HepG2 (cell line): ENCODE measurements around the gene ERMARD. TPM values are rescaled to one million over a fixed set of nuclear protein-coding genes. Genes with fewer than 3 reads are reported as not detected.

ENCODE experiments used
- ADNP ChIP-seq: sonication (generic); formaldehyde crosslinking; IDR thresholded peaks from 2 replicates; pipeline ENCODE4 v1.4.0; 2020; ENCODE audit warnings: missing genetic modification reagents
- EEA1 ChIP-seq: sonication (generic); formaldehyde crosslinking; IDR thresholded peaks from 2 replicates; pipeline ENCODE4 v1.5.1; 2020; ENCODE audit warnings: mild to moderate bottlenecking, missing genetic modification reagents, borderline replicate concordance
- FOXO1 ChIP-seq: sonication (generic); formaldehyde crosslinking; IDR thresholded peaks from 2 replicates; pipeline ENCODE4 v1.4.0; 2020; ENCODE audit warnings: missing genetic modification reagents
- HOMEZ ChIP-seq: IDR thresholded peaks from 2 replicates; pipeline ENCODE4 v1.6.1; 2016; ENCODE audit warnings: low read depth
- MAFG ChIP-seq: sonication (generic); formaldehyde crosslinking; IDR thresholded peaks from 2 replicates; pipeline ENCODE4 v1.5.1; 2020; ENCODE audit warnings: mild to moderate bottlenecking, missing genetic modification reagents
- MTA3 ChIP-seq: sonication (generic); formaldehyde crosslinking; IDR thresholded peaks from 2 replicates; pipeline ENCODE4 v1.4.0; 2020; ENCODE audit warnings: missing genetic modification reagents
- PHB2 ChIP-seq: fragments of 450-650 bp; IDR thresholded peaks from 2 replicates; pipeline ENCODE4 v1.6.1; 2018; ENCODE audit not compliant: partially characterized antibody
- PHF5A ChIP-seq: IDR thresholded peaks from one replicate; pipeline ENCODE4 v1.6.1; 2018; ENCODE audit warnings: low read depth, missing genetic modification reagents; ENCODE audit not compliant: unreplicated experiment
- POLR2A ChIP-seq, 2 experiments: IDR thresholded peaks; 2 replicates each; pipeline ENCODE4 v1.6.1; 2011; ENCODE audit warnings: low read depth in 2 of 2, low read length in 2 of 2, mild to moderate bottlenecking in 1 of 2, moderate library complexity in 1 of 2; ENCODE audit not compliant: insufficient read depth in 1 of 2
- RAD51 ChIP-seq: fragments of 450-650 bp; IDR thresholded peaks from 2 replicates; pipeline ENCODE4 v1.6.1; 2016; ENCODE audit warnings: borderline replicate concordance
- RORA ChIP-seq: sonication (generic); formaldehyde crosslinking; IDR thresholded peaks from 2 replicates; pipeline ENCODE4 v1.5.0; 2020; ENCODE audit warnings: mild to moderate bottlenecking, missing genetic modification reagents, moderate library complexity
- SRY ChIP-seq: sonication (generic); formaldehyde crosslinking; IDR thresholded peaks from 2 replicates; pipeline ENCODE4 v1.8.0; 2022; ENCODE audit warnings: mild to moderate bottlenecking, missing genetic modification reagents
- TBP ChIP-seq: sonication (generic); formaldehyde crosslinking; IDR thresholded peaks from 2 replicates; pipeline ENCODE4 v1.5.0; 2020; ENCODE audit warnings: missing genetic modification reagents
- XBP1 ChIP-seq: sonication (generic); formaldehyde crosslinking; IDR thresholded peaks from 2 replicates; pipeline ENCODE4 v1.5.0; 2020; ENCODE audit warnings: missing genetic modification reagents
- ZBTB37 ChIP-seq: sonication (generic); formaldehyde crosslinking; IDR thresholded peaks from 2 replicates; pipeline ENCODE4 v1.4.0; 2020; ENCODE audit warnings: mild to moderate bottlenecking, missing genetic modification reagents
- ZFP36L1 ChIP-seq: sonication (generic); formaldehyde crosslinking; IDR thresholded peaks from 2 replicates; pipeline ENCODE4 v1.8.0; 2022; ENCODE audit warnings: mild to moderate bottlenecking, missing genetic modification reagents, moderate library complexity
- ZFP90 ChIP-seq: sonication (generic); formaldehyde crosslinking; IDR thresholded peaks from 2 replicates; pipeline ENCODE4 v1.8.0; 2022; ENCODE audit warnings: missing genetic modification reagents, mild to moderate bottlenecking, inconsistent platforms, borderline replicate concordance
- ZMYM4 ChIP-seq: sonication (generic); formaldehyde crosslinking; IDR thresholded peaks from 2 replicates; pipeline ENCODE4 v1.8.1; 2023; ENCODE audit warnings: mild to moderate bottlenecking, missing genetic modification reagents
- ZNF383 ChIP-seq: sonication (generic); formaldehyde crosslinking; IDR thresholded peaks from 2 replicates; pipeline ENCODE4 v1.4.0; 2020; ENCODE audit warnings: missing genetic modification reagents, mild to moderate bottlenecking, borderline replicate concordance
- ZNF746 ChIP-seq: sonication (generic); formaldehyde crosslinking; IDR thresholded peaks from 2 replicates; pipeline ENCODE4 v1.8.0; 2022; ENCODE audit warnings: mild to moderate bottlenecking, missing genetic modification reagents
- ZSCAN21 ChIP-seq: sonication (generic); formaldehyde crosslinking; IDR thresholded peaks from 2 replicates; pipeline ENCODE4 v1.8.0; 2022; ENCODE audit warnings: mild to moderate bottlenecking, missing genetic modification reagents, moderate library complexity, borderline replicate concordance
- polyA plus RNA-seq, 8 experiments: library from polyadenylated mRNA; depleted of rRNA in 3 of 8; stranded (reverse) in 7 of 8; unstranded in 1 of 8; fragments of >200 nt; fragmentation: Illumina TruSeq in 4 of 8; extraction: Trizol in 4 of 8; gene quantifications; 2 replicates each; pipeline versions ENCODE4 v1.2.1 to v1.2.3, GENCODE V29; 2011 to 2016; ENCODE audit warnings: low read depth in 4 of 8, missing spikeins in 1 of 8, mixed read lengths in 1 of 8; ENCODE audit not compliant: insufficient read depth in 1 of 8
- total RNA-seq, 5 experiments: library from RNA; depleted of rRNA; stranded (reverse); fragments of >200 nt; fragmentation: Illumina TruSeq; extraction: Trizol; gene quantifications; 2 replicates each; pipeline ENCODE4 v1.2.3, GENCODE V29; 2016; ENCODE audit warnings: low read depth in 1 of 5
- TF ChIP-seq, protein P1 (sequence below), 2 experiments: sonication (generic) in 1 of 2; formaldehyde crosslinking in 1 of 2; IDR thresholded peaks; 2 replicates each; pipeline versions ENCODE4 v1.5.1 to v1.6.1; 2011 to 2020; ENCODE audit warnings: borderline replicate concordance in 1 of 2, low read depth in 1 of 2, low read length in 1 of 2, mild to moderate bottlenecking in 1 of 2, missing genetic modification reagents in 1 of 2, moderate library complexity in 1 of 2
- TF ChIP-seq, protein P2 (sequence below): sonication (generic); formaldehyde crosslinking; IDR thresholded peaks from 2 replicates; pipeline ENCODE4 v1.5.1; 2020; ENCODE audit warnings: mild to moderate bottlenecking, missing genetic modification reagents, moderate library complexity

The ERMARD gene
- total and polyA plus RNA-seq, 2 of the 13 experiments (the other 11 are each of a cell fraction or from before 2014, with no cell fraction given): 8.8 to 10.7 TPM

GRCh38 chr6:169725125-169726048 is 26.0 kb upstream of the ERMARD start (continued):
- no peak for TF ChIP-seq XBP1
- no peak for TF ChIP-seq RAD51
- TF ChIP-seq SRY (CRISPR knock-in tag): no peak; the same call in none of the 2 replicates
- peak; percentile 99 for TF ChIP-seq FOXO1
- no peak for TF ChIP-seq MTA3 (CRISPR knock-in tag)
- TF ChIP-seq, protein P1, sequence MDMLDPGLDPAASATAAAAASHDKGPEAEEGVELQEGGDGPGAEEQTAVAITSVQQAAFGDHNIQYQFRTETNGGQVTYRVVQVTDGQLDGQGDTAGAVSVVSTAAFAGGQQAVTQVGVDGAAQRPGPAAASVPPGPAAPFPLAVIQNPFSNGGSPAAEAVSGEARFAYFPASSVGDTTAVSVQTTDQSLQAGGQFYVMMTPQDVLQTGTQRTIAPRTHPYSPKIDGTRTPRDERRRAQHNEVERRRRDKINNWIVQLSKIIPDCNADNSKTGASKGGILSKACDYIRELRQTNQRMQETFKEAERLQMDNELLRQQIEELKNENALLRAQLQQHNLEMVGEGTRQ (IDR thresholded peaks at IDR 0.05; ENCODE audit: low read depth, low read length): 0 out of 2 replicates have a peak, but pooled peaks have one; percentile 39
- TF ChIP-seq, protein P1 (CRISPR knock-in tag; IDR thresholded peaks at IDR 0.05; ENCODE audit: borderline replicate concordance): peak; percentile 33; the same call in 1 of the 2 replicates
- peak; percentile 49; the same call in 1 of the 2 replicates for TF ChIP-seq ZNF746 (CRISPR knock-in tag)
- no peak for TF ChIP-seq ZBTB37
- no peak; the same call in none of the 2 replicates for TF ChIP-seq ZMYM4 (CRISPR knock-in tag)
- no peak for TF ChIP-seq ADNP
- no peak; the same call in none of the 2 replicates for TF ChIP-seq RORA (CRISPR knock-in tag)
- TF ChIP-seq MAFG (CRISPR knock-in tag): no peak
- TF ChIP-seq TBP (CRISPR knock-in tag): no peak
- no peak for TF ChIP-seq ZNF383 (CRISPR knock-in tag)
- peak; percentile 57 for TF ChIP-seq PHF5A (CRISPR knock-in tag)
- no peak for TF ChIP-seq ZSCAN21 (CRISPR knock-in tag)
- no peak; the same call in 1 of the 2 replicates for TF ChIP-seq ZFP36L1 (CRISPR knock-in tag)
- 0 out of 2 replicates have a peak, but pooled peaks have one; percentile 47 for TF ChIP-seq ZFP90 (CRISPR knock-in tag)
- TF ChIP-seq HOMEZ (CRISPR knock-in tag): peak; percentile 64
- TF ChIP-seq, protein P2, sequence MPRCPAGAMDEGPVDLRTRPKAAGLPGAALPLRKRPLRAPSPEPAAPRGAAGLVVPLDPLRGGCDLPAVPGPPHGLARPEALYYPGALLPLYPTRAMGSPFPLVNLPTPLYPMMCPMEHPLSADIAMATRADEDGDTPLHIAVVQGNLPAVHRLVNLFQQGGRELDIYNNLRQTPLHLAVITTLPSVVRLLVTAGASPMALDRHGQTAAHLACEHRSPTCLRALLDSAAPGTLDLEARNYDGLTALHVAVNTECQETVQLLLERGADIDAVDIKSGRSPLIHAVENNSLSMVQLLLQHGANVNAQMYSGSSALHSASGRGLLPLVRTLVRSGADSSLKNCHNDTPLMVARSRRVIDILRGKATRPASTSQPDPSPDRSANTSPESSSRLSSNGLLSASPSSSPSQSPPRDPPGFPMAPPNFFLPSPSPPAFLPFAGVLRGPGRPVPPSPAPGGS: peak; percentile 94; the same call in 1 of the 2 replicates
- TF ChIP-seq EEA1 (CRISPR knock-in tag): no peak
- TF ChIP-seq PHB2: no peak
- TF ChIP-seq POLR2A (IDR thresholded peaks at IDR 0.05; ENCODE audit: insufficient read depth in 1 of 2, low read depth in 2 of 2, low read length in 2 of 2): peak; percentile 74 to 98; a peak in 3 of 4 replicates
